Right lobe of liver (tissue), 6 donors: ENCODE results near the gene FOXJ3. TPM values are rescaled to one million over a fixed set of nuclear protein-coding genes. Genes with fewer than 3 reads are reported as not detected.

ENCODE experiments used
- ATAC-seq, 4 donors: fragments of 200-7000 bp; cut with Tn5 transposase; one replicate each; pipeline ENCODE4 v1.9.1; 2020; ENCODE audit warnings: mild to moderate bottlenecking in 4 of 4, moderate library complexity in 4 of 4
- DNase-seq, 3 donors: peaks; one replicate each; pipeline ENCODE4 v3.0.0-alpha.2; 2020
- H3K27ac ChIP-seq, 3 donors: fragments of 200-600 bp; one replicate each; pipeline ENCODE4 v1.8.0; 2022
- H3K27me3 ChIP-seq, 2 donors: fragments of 200-600 bp; one replicate each; pipeline ENCODE4 v1.8.0; 2022
- H3K36me3 ChIP-seq, 4 donors: fragments of 200-600 bp; sonication (generic) in 1 of 4; one replicate each; pipeline versions ENCODE4 v1.5.1 to v1.8.0; 2017 to 2022; ENCODE audit warnings: control low read depth in 1 of 4
- H3K4me1 ChIP-seq, 4 donors: fragments of 200-600 bp; sonication (generic) in 1 of 4; one replicate each; pipeline versions ENCODE4 v1.5.1 to v1.8.0; 2017 to 2022; ENCODE audit warnings: control low read depth in 1 of 4
- H3K4me3 ChIP-seq, 3 donors: fragments of 200-600 bp; one replicate each; pipeline ENCODE4 v1.8.0; 2022
- H3K9me3 ChIP-seq, 4 donors: fragments of 200-600 bp; sonication (generic) in 1 of 4; one replicate each; pipeline versions ENCODE4 v1.5.1 to v1.8.0; 2017 to 2022; ENCODE audit warnings: control low read depth in 1 of 4
- CTCF ChIP-seq, 4 donors: fragments of 200-600 bp in 3 of 4; fragments of 450-650 bp in 1 of 4; IDR thresholded peaks; one replicate each; pipeline versions ENCODE4 v1.5.1 to v1.8.0; 2016 to 2022; ENCODE audit warnings: antibody characterized with exemption in 4 of 4, mild to moderate bottlenecking in 2 of 4
- POLR2A ChIP-seq: fragments of 450-650 bp; IDR thresholded peaks from one replicate; pipeline ENCODE4 v1.6.1; 2017; ENCODE audit warnings: antibody characterized with exemption, mild to moderate bottlenecking
- WGBS: methylation state at CpG from one replicate; pipeline ENCODE4 v1.1.6; 2018; ENCODE audit warnings: low coverage, low lambda C conversion rate; ENCODE audit not compliant: insufficient coverage; ENCODE audit errors: missing lambda C conversion rate; 5-methylcytosine and 5-hydroxymethylcytosine counted together
- intact Hi-C, 2 donors: fragments of 100-400 bp; cut with DNase I; formaldehyde crosslinking; loops; one replicate each; pipeline versions ENCODE4 v1.11.2 to v1.14.1; 2022
- total RNA-seq, 6 experiments: library from RNA; depleted of rRNA in 2 of 6; stranded (reverse); fragments of >200 nt in 2 of 6; fragmentation: NEBNext Ultra II Directional in 3 of 6; extraction: Animal tissue kit (Norgen Biotek cat#: 25700) in 3 of 6; gene quantifications; one replicate each; pipeline versions ENCODE4 v1.1.0 to v1.2.4, GENCODE V29; 2016 to 2023
- donor health status: DM: no; HTN: yes; CAD: no.
- donor health status: DM: no; HTN: no; CAD: no.
- donor health status: DM: no; HTN: no; CAD: no.
- donor health status: DM: no; HTN: yes; CAD: no.
- donor health status: DM: no; HTN: yes; CAD: no.

FOXJ3 gene
- total RNA-seq, 6 experiments from 2014 or later, result 12.1 to 18.4 (median 14.5) TPM

- Histone ChIP-seq H3K4me3 (no peak overlapping the region), H3K27me3 (no peaks in the 10 kb centered on the region), H3K4me1 (no peaks in the 10 kb centered on the region), H3K27ac (no peak overlapping the region), H3K9me3 (no peaks in the 10 kb centered on the region), H3K36me3 (no peaks in the 10 kb centered on the region)
- ATAC-seq (no peak), DNase-seq (no peak)
- 91% methylated on average over 2 of the region's 2 CpGs for WGBS
- intact Hi-C loops, result no loop called here
- TF ChIP-seq CTCF (IDR thresholded peaks at IDR 0.05), result no peak
- no peak for TF ChIP-seq POLR2A
Observed at GRCh38 chr1:42221952-42222606, 113.0 kb downstream of the FOXJ3 start.

GRCh38 chr1:42221456-42221855 lies 113.6 kb downstream of the FOXJ3 start:
- no peak overlapping the region for H3K4me3 ChIP-seq
- no peak overlapping the region for H3K27ac ChIP-seq
- ATAC-seq (no peak), DNase-seq (no peak)
- 100% methylated on average over 2 of the region's 2 CpGs for WGBS
- no peaks in the 10 kb centered on the region for H3K36me3 ChIP-seq
- TF ChIP-seq POLR2A (no peak), CTCF (IDR thresholded peaks at IDR 0.05) (no peak)
- no peaks in the 10 kb centered on the region for H3K27me3 ChIP-seq
- no peaks in the 10 kb centered on the region for H3K9me3 ChIP-seq
- no peaks in the 10 kb centered on the region for H3K4me1 ChIP-seq
- intact Hi-C loops, result no loop called here

GRCh38 chr1:42219627-42220026 lies 115.4 kb downstream of the FOXJ3 start:
- WGBS, result 83% methylated on average over 1 of the region's 1 CpG
- no peak for ATAC-seq
- H3K4me3 ChIP-seq, result no peak overlapping the region
- no peak for DNase-seq
- TF ChIP-seq POLR2A (no peak), CTCF (IDR thresholded peaks at IDR 0.05) (no peak)
- H3K36me3 ChIP-seq, result no peaks in the 10 kb centered on the region
- intact Hi-C loops, result no loop called here
- H3K4me1 ChIP-seq, result peaks cover 0 to 7% (median 3%) of the 10 kb centered on the region in 4 donors
- H3K27me3 ChIP-seq, result no peaks in the 10 kb centered on the region
- H3K27ac ChIP-seq, result no peak overlapping the region
- H3K9me3 ChIP-seq, result no peaks in the 10 kb centered on the region

- H3K4me1 ChIP-seq, result peaks cover 0 to 19% (median 3%) of the 10 kb centered on the region in 4 donors
- WGBS, result 0% methylated on average over 1 of the region's 1 CpG
Observed at GRCh38 chr1:42214447-42214871, 120.6 kb downstream of the FOXJ3 start.

More at GRCh38 chr1:42214447-42214871, 120.6 kb downstream of the FOXJ3 start:
- intact Hi-C loops, result no loop called here
- DNase-seq (peak in 1 of 3 donors; percentile 77), ATAC-seq (peak; percentile 93 to 96 (median 96))
- no peak overlapping the region for H3K4me3 ChIP-seq
- no peak for TF ChIP-seq POLR2A
- TF ChIP-seq CTCF (IDR thresholded peaks at IDR 0.05), result no peak
- no peaks in the 10 kb centered on the region for H3K27me3 ChIP-seq
- H3K27ac ChIP-seq, result peak overlapping the region; percentile 16 to 59 (median 44)
- no peaks in the 10 kb centered on the region for H3K9me3 ChIP-seq
- no peaks in the 10 kb centered on the region for H3K36me3 ChIP-seq
